CD14-positive monocyte (primary cell): ENCODE measurements around the gene PAK1IP1. TPM values are rescaled to one million over a fixed set of nuclear protein-coding genes. Genes with fewer than 3 reads are reported as not detected.

Source experiments
- DNase-seq, 3 donors: peaks; one replicate each; pipeline ENCODE4 v3.0.0-alpha.2; 2011 to 2022
- H2AFZ ChIP-seq: 2 replicates; pipeline ENCODE4 v1.6.0; 2012; ENCODE audit warnings: mild to moderate bottlenecking, low read depth, low read length, inconsistent platforms; ENCODE audit not compliant: insufficient read depth, poor library complexity, severe bottlenecking
- H3K27ac ChIP-seq, 2 donors: 1 replicate in 1 of 2; 2 replicates in 1 of 2; pipeline ENCODE4 v1.5.1; 2012 to 2013; ENCODE audit warnings: low read length in 2 of 2, control low read depth in 1 of 2, inconsistent platforms in 1 of 2, low read depth in 1 of 2, mild to moderate bottlenecking in 1 of 2
- H3K27me3 ChIP-seq, 2 donors: one replicate each; pipeline versions ENCODE4 v1.6.0 to v1.6.1; 2011 to 2013; ENCODE audit warnings: low read length in 2 of 2; ENCODE audit not compliant: control insufficient read depth in 2 of 2, insufficient read depth in 2 of 2
- H3K36me3 ChIP-seq, 2 donors: replicated peaks in 1 of 2; 1 replicate in 1 of 2; 2 replicates in 1 of 2; pipeline versions ENCODE4 v1.5.1 to v1.6.1; 2012 to 2013; ENCODE audit warnings: low read length in 2 of 2, control low read depth in 1 of 2, inconsistent platforms in 1 of 2, mild to moderate bottlenecking in 1 of 2; ENCODE audit not compliant: insufficient read depth in 2 of 2, control insufficient read depth in 1 of 2
- H3K4me1 ChIP-seq, 2 donors: 1 replicate in 1 of 2; 2 replicates in 1 of 2; pipeline versions ENCODE4 v1.5.1 to v1.6.1; 2012 to 2013; ENCODE audit warnings: low read length in 2 of 2, control low read depth in 1 of 2, inconsistent platforms in 1 of 2, mild to moderate bottlenecking in 1 of 2, moderate library complexity in 1 of 2; ENCODE audit not compliant: insufficient read depth in 2 of 2, control insufficient read depth in 1 of 2
- H3K4me2 ChIP-seq: replicated peaks from 2 replicates; pipeline ENCODE3; 2012; ENCODE audit warnings: low read length, moderate library complexity, mild to moderate bottlenecking; ENCODE audit not compliant: poor library complexity, severe bottlenecking; ENCODE audit errors: extremely low read depth
- H3K4me3 ChIP-seq, 3 experiments: fragments of 200-600 bp in 1 of 3; sonication (generic) in 1 of 3; replicated peaks in 1 of 3; 1 replicate in 2 of 3; 2 replicates in 1 of 3; pipeline ENCODE4 v1.5.1; 2011 to 2013; ENCODE audit warnings: low read length in 3 of 3, mild to moderate bottlenecking in 3 of 3, control low read depth in 2 of 3, low read depth in 2 of 3, inconsistent platforms in 1 of 3, moderate library complexity in 1 of 3
- H3K79me2 ChIP-seq: 2 replicates; pipeline ENCODE4 v1.6.0; 2012; ENCODE audit warnings: mild to moderate bottlenecking, control low read depth, inconsistent platforms, low read length, moderate library complexity; ENCODE audit not compliant: insufficient read depth
- H3K9ac ChIP-seq: 2 replicates; pipeline ENCODE4 v1.6.0; 2017; ENCODE audit warnings: low read length, mild to moderate bottlenecking; ENCODE audit not compliant: insufficient read depth, poor library complexity, severe bottlenecking
- H3K9me3 ChIP-seq, 2 donors: replicated peaks in 1 of 2; 1 replicate in 1 of 2; 2 replicates in 1 of 2; pipeline versions ENCODE4 v1.5.1 to v1.6.1; 2012 to 2013; ENCODE audit warnings: low read length in 2 of 2, control low read depth in 1 of 2; ENCODE audit not compliant: control insufficient read depth in 1 of 2, insufficient read depth in 1 of 2
- H4K20me1 ChIP-seq: 2 replicates; pipeline ENCODE4 v1.6.0; 2012; ENCODE audit warnings: mild to moderate bottlenecking, low read length, control low read depth, moderate library complexity; ENCODE audit not compliant: insufficient read depth
- H3K27ac Mint-ChIP-seq, 7 donors: one replicate each; pipeline ENCODE4 v1.8.0; 2020; ENCODE audit warnings: mild to moderate bottlenecking in 7 of 7, mixed read lengths in 7 of 7, moderate library complexity in 6 of 7, inconsistent platforms in 2 of 7
- H3K27me3 Mint-ChIP-seq, 3 donors: one replicate each; pipeline ENCODE4 v1.8.0; 2021 to 2022; ENCODE audit warnings: low read depth in 3 of 3, mild to moderate bottlenecking in 3 of 3, mixed read lengths in 3 of 3, moderate library complexity in 3 of 3, inconsistent platforms in 1 of 3
- H3K36me3 Mint-ChIP-seq, 2 donors: one replicate each; pipeline ENCODE4 v1.8.0; 2020; ENCODE audit warnings: mixed read lengths in 2 of 2, inconsistent platforms in 1 of 2, mild to moderate bottlenecking in 1 of 2
- H3K4me1 Mint-ChIP-seq: one replicate; pipeline ENCODE4 v1.8.0; 2020; ENCODE audit warnings: mild to moderate bottlenecking, mixed read lengths
- H3K4me3 Mint-ChIP-seq, 2 donors: one replicate each; pipeline ENCODE4 v1.8.0; 2020; ENCODE audit warnings: mild to moderate bottlenecking in 2 of 2, mixed read lengths in 2 of 2, moderate library complexity in 1 of 2
- H3K9me3 Mint-ChIP-seq, 7 donors: one replicate each; pipeline ENCODE4 v1.8.0; 2020 to 2022; ENCODE audit warnings: mixed read lengths in 7 of 7, mild to moderate bottlenecking in 6 of 7, moderate library complexity in 6 of 7, inconsistent platforms in 2 of 7
- CTCF ChIP-seq: fragments of 200-600 bp; IDR thresholded peaks from one replicate; pipeline ENCODE4 v1.8.0; 2022; ENCODE audit warnings: antibody characterized with exemption, mild to moderate bottlenecking
- WGBS: methylation state at CpG from one replicate; pipeline ENCODE4 v1.1.5; 2013; ENCODE audit warnings: missing lambda C conversion rate; ENCODE audit not compliant: insufficient coverage; 5-methylcytosine and 5-hydroxymethylcytosine counted together
- intact Hi-C, 2 donors: fragments of 100-400 bp; cut with micrococcal nuclease; formaldehyde crosslinking; loops; one replicate each; pipeline versions ENCODE4 v1.15.0 to v1.15.1; 2023
- polyA plus RNA-seq, 3 donors: library from polyadenylated mRNA; depleted of rRNA in 1 of 3; unstranded in 2 of 3; stranded (reverse) in 1 of 3; fragments of 300-500 nt in 2 of 3; fragments of >200 nt in 1 of 3; fragmentation: Illumina TruSeq in 2 of 3; gene quantifications; 1 replicate in 2 of 3; 2 replicates in 1 of 3; pipeline ENCODE4 v1.2.3, GENCODE V29; 2012 to 2021

Gene PAK1IP1
- polyA plus RNA-seq, 3 donors = 6.2 to 13.3 (median 11.7) TPM

GRCh38 chr6:10719296-10719963, 24.7 kb downstream of the PAK1IP1 start:
- H3K36me3 ChIP-seq = no peaks in the 10 kb centered on the region
- peaks cover 7 to 21% of the 10 kb centered on the region in 2 donors for H3K9me3 ChIP-seq
- H3K9ac ChIP-seq = peak overlapping the region; percentile 64
- WGBS = 88% methylated on average over 7 of the region's 8 CpGs
- H3K4me1 Mint-ChIP-seq = peaks cover 37% of the 10 kb centered on the region
- no peak for TF ChIP-seq CTCF
- no peaks in the 10 kb centered on the region for H3K27me3 Mint-ChIP-seq
- H3K27me3 ChIP-seq = no peaks in the 10 kb centered on the region
- H3K4me3 Mint-ChIP-seq = peak overlapping the region; percentile 78 to 81
- H3K27ac Mint-ChIP-seq = peak overlapping the region in 3 of 7 donors; percentile 49 to 70 (median 68)
- H2AFZ ChIP-seq = peak overlapping the region; percentile 82
- H3K79me2 ChIP-seq = peaks cover 15% of the 10 kb centered on the region
- peaks cover 0 to 2% of the 10 kb centered on the region in 2 donors for H3K36me3 Mint-ChIP-seq
- H3K4me1 ChIP-seq = peaks cover 20 to 31% of the 10 kb centered on the region in 2 donors
- peak overlapping the region in 2 of 3 experiments; percentile 56 to 76 for H3K4me3 ChIP-seq
- peak overlapping the region; percentile 79 for H3K4me2 ChIP-seq
- peak overlapping the region in 1 of 2 donors; percentile 68 for H3K27ac ChIP-seq
- intact Hi-C loops = no loop called here
- peaks cover 14 to 26% (median 18%) of the 10 kb centered on the region in 7 donors for H3K9me3 Mint-ChIP-seq
- no peaks in the 10 kb centered on the region for H4K20me1 ChIP-seq
- DNase-seq = peak in 2 of 3 donors; percentile 12 to 14

GRCh38 chr6:10719964-10720264, 25.1 kb downstream of the PAK1IP1 start:
- Histone ChIP-seq H3K36me3 (no peaks in the 10 kb centered on the region), H3K4me2 (peak overlapping the region; percentile 79), H3K4me3 (peak overlapping the region; percentile 47 to 76 (median 56)), H4K20me1 (no peaks in the 10 kb centered on the region), H3K79me2 (peaks cover 15% of the 10 kb centered on the region), H3K27ac (peak overlapping the region in 1 of 2 donors; percentile 68), H3K4me1 (peaks cover 20 to 31% of the 10 kb centered on the region in 2 donors), H3K9me3 (peaks cover 7 to 21% of the 10 kb centered on the region in 2 donors), H2AFZ (peak overlapping the region; percentile 82), H3K9ac (peak overlapping the region; percentile 64), H3K27me3 (no peaks in the 10 kb centered on the region)
- TF ChIP-seq CTCF = no peak
- Mint-ChIP-seq H3K27ac (peak overlapping the region in 4 of 7 donors; percentile 37 to 70 (median 58)), H3K36me3 (peaks cover 2 to 3% of the 10 kb centered on the region in 2 donors), H3K9me3 (peaks cover 14 to 26% (median 18%) of the 10 kb centered on the region in 7 donors), H3K4me1 (peaks cover 39% of the 10 kb centered on the region), H3K4me3 (peak overlapping the region; percentile 78 to 81), H3K27me3 (no peaks in the 10 kb centered on the region)
- WGBS = 36% methylated on average over 10 of the region's 21 CpGs
- no peak for DNase-seq
- intact Hi-C loops = no loop called here
